SU-DHL-6 (cell line): ENCODE results near the gene NATD1.

Experiments
- CTCF ChIP-seq: fragments of 200-600 bp; sonication (generic); IDR thresholded peaks from one replicate; pipeline ENCODE4 v1.5.1; 2017; ENCODE audit warnings: antibody characterized with exemption, mild to moderate bottlenecking, low read length, moderate library complexity; ENCODE audit not compliant: insufficient read depth, poor library complexity, severe bottlenecking
- EZH2phosphoT487 ChIP-seq: fragments of 200-600 bp; sonication (generic), shearing (Covaris generic); conservative IDR thresholded peaks from 2 replicates; pipeline ENCODE4 v1.6.1; 2018; ENCODE audit warnings: mild to moderate bottlenecking, antibody characterized with exemption, low read length, moderate library complexity, mixed read lengths

- TF ChIP-seq CTCF (no peak), EZH2phosphoT487 (no peak)
Measured at GRCh38 chr17:21209511-21210175, 43.6 kb downstream of the NATD1 start.
